KMS-11 (cell line): ENCODE measurements around the gene SEMA4C.

Experiments
- H2AFZ ChIP-seq: fragments of 200-600 bp; sonication (generic); 2 replicates; pipeline ENCODE4 v1.6.1; 2016; ENCODE audit warnings: antibody characterized with exemption, mixed run types, low read depth
- H3K27ac ChIP-seq: fragments of 200-600 bp; sonication (generic); 2 replicates; pipeline ENCODE4 v1.6.1; 2016; ENCODE audit warnings: mild to moderate bottlenecking, mixed run types
- H3K27me3 ChIP-seq: fragments of 200-600 bp; sonication (generic); 2 replicates; pipeline ENCODE4 v1.6.1; 2017; ENCODE audit warnings: mild to moderate bottlenecking, low read depth, mixed run types, moderate library complexity; ENCODE audit not compliant: insufficient read depth
- H3K36me3 ChIP-seq: fragments of 200-600 bp; sonication (generic); 2 replicates; pipeline ENCODE4 v1.6.1; 2017; ENCODE audit warnings: mild to moderate bottlenecking, mixed run types; ENCODE audit not compliant: insufficient read depth
- H3K4me1 ChIP-seq: fragments of 200-600 bp; sonication (generic); 2 replicates; pipeline ENCODE4 v1.6.1; 2016; ENCODE audit warnings: mild to moderate bottlenecking, low read depth, mixed run types; ENCODE audit not compliant: poor library complexity, severe bottlenecking
- H3K4me2 ChIP-seq: fragments of 200-600 bp; sonication (generic); 2 replicates; pipeline ENCODE4 v1.7.0; 2016; ENCODE audit warnings: mild to moderate bottlenecking, mixed run types
- H3K4me3 ChIP-seq: fragments of 200-600 bp; sonication (generic); IDR thresholded peaks from 2 replicates; pipeline ENCODE4 v1.6.1; 2017; ENCODE audit warnings: low read depth, low read length, mixed read lengths; ENCODE audit not compliant: insufficient read depth
- H3K79me2 ChIP-seq: fragments of 200-600 bp; sonication (generic); 2 replicates; pipeline ENCODE4 v1.6.1; 2016; ENCODE audit warnings: low read depth, mixed run types; ENCODE audit not compliant: insufficient read depth
- H3K9ac ChIP-seq: fragments of 200-600 bp; sonication (generic); 2 replicates; pipeline ENCODE4 v1.6.1; 2016; ENCODE audit warnings: mild to moderate bottlenecking, mixed run types
- H4K20me1 ChIP-seq: fragments of 200-600 bp; sonication (generic); 2 replicates; pipeline ENCODE4 v1.6.1; 2016; ENCODE audit warnings: mild to moderate bottlenecking, mixed run types; ENCODE audit not compliant: insufficient read depth
- TF ChIP-seq, protein P1 (sequence below): fragments of 200-600 bp; sonication (generic); conservative IDR thresholded peaks from 2 replicates; pipeline ENCODE4 v1.6.1; 2017; ENCODE audit warnings: low read depth, mild to moderate bottlenecking, antibody characterized with exemption, low read length, moderate library complexity, mixed read lengths

SEMA4C gene

DNA sequence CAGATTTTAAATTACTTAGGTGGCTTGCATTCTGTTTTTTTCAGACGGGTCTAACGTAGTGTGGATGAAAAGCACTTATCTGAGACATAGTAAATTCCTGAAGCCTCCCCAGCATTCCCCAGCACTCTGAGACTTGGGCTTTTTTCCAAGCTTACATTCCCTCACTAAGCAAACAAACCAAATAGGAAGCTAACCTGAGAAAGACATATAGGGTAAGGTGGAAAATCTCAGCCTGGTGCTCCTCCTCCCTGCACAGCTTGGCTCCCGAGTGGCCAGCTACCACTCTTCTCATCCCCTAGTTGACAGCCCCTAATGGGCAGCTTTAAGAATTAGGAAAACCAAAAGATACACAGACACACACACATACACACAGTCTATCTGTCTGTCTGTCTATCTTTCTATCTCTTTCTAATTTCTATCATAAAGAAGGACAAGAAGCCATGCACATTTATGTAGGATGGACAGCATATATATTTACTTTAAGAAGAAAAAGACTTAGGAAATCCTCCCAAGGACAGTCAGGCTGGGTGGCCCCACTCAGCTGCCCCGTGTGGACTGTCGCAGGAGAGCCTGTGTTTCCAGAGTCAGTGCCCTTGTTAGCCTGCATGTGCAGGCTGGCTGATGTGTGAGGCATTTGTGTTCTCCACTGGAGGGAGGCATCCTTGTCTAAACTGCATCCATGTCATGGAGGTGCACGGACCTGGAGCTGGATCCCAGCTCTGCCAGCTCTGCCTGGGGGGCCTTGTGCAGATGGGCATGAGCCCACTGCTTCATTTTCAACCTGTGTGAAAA, 45.6 kb downstream of the SEMA4C start:
- Histone ChIP-seq H3K4me2 (no peak overlapping the region), H3K27ac (no peak overlapping the region), H3K27me3 (no peaks in the 10 kb centered on the region), H3K79me2 (peaks cover 40% of the 10 kb centered on the region), H3K4me3 (no peak overlapping the region), H3K36me3 (no peaks in the 10 kb centered on the region; the same call in 1 of the 2 replicates), H2AFZ (no peak overlapping the region), H3K4me1 (peaks cover 7% of the 10 kb centered on the region), H4K20me1 (peaks cover 9% of the 10 kb centered on the region; the same call in 1 of the 2 replicates), H3K9ac (no peak overlapping the region)
- TF ChIP-seq, protein P1, sequence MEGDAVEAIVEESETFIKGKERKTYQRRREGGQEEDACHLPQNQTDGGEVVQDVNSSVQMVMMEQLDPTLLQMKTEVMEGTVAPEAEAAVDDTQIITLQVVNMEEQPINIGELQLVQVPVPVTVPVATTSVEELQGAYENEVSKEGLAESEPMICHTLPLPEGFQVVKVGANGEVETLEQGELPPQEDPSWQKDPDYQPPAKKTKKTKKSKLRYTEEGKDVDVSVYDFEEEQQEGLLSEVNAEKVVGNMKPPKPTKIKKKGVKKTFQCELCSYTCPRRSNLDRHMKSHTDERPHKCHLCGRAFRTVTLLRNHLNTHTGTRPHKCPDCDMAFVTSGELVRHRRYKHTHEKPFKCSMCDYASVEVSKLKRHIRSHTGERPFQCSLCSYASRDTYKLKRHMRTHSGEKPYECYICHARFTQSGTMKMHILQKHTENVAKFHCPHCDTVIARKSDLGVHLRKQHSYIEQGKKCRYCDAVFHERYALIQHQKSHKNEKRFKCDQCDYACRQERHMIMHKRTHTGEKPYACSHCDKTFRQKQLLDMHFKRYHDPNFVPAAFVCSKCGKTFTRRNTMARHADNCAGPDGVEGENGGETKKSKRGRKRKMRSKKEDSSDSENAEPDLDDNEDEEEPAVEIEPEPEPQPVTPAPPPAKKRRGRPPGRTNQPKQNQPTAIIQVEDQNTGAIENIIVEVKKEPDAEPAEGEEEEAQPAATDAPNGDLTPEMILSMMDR = no peak

DNA sequence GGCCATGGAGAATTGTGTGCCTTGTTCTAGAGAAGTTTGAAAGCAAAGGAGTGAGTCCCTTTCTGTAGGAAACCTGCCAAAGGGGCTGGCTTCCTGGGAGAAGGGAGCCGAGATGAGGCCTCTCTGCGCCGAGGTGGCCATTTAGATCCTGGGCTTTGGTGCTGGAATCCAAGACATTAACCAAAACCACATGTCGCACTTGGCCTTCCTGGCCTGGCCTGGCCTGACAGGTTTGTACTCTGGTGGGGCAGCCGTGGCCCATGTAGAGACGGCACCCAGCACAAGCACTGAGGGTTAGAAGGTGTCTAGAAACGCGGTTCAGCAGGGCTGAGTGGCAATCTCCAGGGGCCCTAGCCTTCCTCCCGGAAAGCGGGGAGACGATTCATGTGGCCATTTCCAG, 46.7 kb downstream of the SEMA4C start:
- no peak overlapping the region for H2AFZ ChIP-seq
- H3K9ac ChIP-seq = no peak overlapping the region
- TF ChIP-seq, protein P1 = no peak
- peaks cover 13% of the 10 kb centered on the region for H3K4me1 ChIP-seq
- H3K36me3 ChIP-seq = no peaks in the 10 kb centered on the region; the same call in 1 of the 2 replicates
- H3K79me2 ChIP-seq = peaks cover 51% of the 10 kb centered on the region
- H3K4me2 ChIP-seq = no peak overlapping the region
- H3K27ac ChIP-seq = peak overlapping the region; percentile 7; the same call in 1 of the 2 replicates
- H3K27me3 ChIP-seq = no peaks in the 10 kb centered on the region
- peaks cover 9% of the 10 kb centered on the region; the same call in 1 of the 2 replicates for H4K20me1 ChIP-seq
- no peak overlapping the region for H3K4me3 ChIP-seq

DNA sequence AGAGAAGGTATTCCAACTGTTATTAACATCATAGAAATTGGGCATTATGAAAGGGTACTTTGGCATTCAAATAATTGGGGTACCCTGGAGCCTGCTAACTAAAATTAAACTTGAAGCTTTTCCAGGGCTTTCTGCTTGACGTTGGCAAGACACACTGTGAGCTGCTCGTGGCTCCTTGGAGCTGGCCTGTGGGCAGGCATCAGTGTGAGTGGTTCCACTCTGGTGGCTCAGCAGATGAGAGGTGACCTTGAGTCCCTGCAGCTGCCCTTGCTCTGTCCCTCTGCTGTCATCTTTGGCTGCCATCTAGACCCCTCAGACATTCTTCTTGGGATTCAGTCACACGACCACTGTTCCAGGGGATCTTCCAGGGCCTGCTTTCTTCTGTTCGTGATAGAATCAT, 47.1 kb downstream of the SEMA4C start:
- TF ChIP-seq, protein P1 = no peak
- Histone ChIP-seq H3K4me1 (peaks cover 17% of the 10 kb centered on the region), H3K4me3 (no peak overlapping the region), H3K36me3 (no peaks in the 10 kb centered on the region), H2AFZ (no peak overlapping the region), H3K4me2 (no peak overlapping the region), H4K20me1 (peaks cover 9% of the 10 kb centered on the region; the same call in 1 of the 2 replicates), H3K9ac (no peak overlapping the region), H3K27me3 (no peaks in the 10 kb centered on the region), H3K79me2 (peaks cover 55% of the 10 kb centered on the region), H3K27ac (peak overlapping the region; percentile 7; the same call in 1 of the 2 replicates)

DNA sequence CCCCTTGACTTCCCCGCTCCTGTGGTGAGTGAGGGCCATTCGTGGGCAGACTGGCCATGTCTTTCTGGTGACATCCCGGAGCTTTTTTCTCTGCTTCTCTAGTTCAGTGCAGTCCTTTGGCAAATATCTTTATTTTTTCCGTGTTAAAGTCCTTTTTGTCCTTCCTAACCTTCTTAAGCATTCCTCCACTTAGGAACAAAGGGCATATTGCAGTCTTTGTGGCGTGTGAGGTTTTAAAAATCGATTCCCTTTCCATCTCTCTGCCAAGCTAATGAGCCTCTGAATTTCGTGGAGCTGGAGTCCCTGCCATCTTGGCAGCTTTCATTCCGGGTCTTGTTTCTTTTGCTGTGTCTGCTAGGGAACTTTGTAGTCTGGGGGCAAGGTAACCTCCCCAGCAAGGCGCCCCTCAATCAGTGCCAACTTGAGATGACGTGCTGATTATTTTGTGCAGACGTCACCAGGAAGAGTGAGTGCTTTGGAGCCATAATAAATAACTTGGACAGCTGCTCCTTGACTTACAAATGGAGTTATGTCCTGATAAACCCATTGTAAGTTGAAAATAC, 48.7 kb downstream of the SEMA4C start:
- Histone ChIP-seq H4K20me1 (peaks cover 9% of the 10 kb centered on the region; the same call in 1 of the 2 replicates), H3K4me2 (no peak overlapping the region), H3K79me2 (peaks cover 63% of the 10 kb centered on the region), H3K27ac (no peak overlapping the region; the same call in 1 of the 2 replicates), H3K4me1 (peaks cover 22% of the 10 kb centered on the region), H3K4me3 (no peak overlapping the region), H3K27me3 (no peaks in the 10 kb centered on the region), H3K36me3 (no peaks in the 10 kb centered on the region), H2AFZ (no peak overlapping the region), H3K9ac (no peak overlapping the region)
- TF ChIP-seq, protein P1 = no peak
